PC-3 (cell line): ENCODE measurements around the gene BMP5. TPM values are rescaled to one million over a fixed set of nuclear protein-coding genes. Genes with fewer than 3 reads are reported as not detected.
A peak's percentile ranks its signal among the peaks of the same experiment; 100 is the strongest.

Source experiments
- ATAC-seq: fragments of 200-7000 bp; cut with Tn5 transposase; 2 replicates; pipeline ENCODE4 v1.9.1; 2020; ENCODE audit warnings: mild to moderate bottlenecking, moderate library complexity
- BruUV-seq: library from RNA; stranded (reverse); fragments of 400-500 nt; replicated peaks from 2 replicates; lab custom pipeline; 2021; lab: Mats Ljungman, UMichigan
- CTCF ChIA-PET: fragments of 300-600 bp; sonication (Branson Sonifier 250); formaldehyde crosslinking; loops from one replicate; lab custom pipeline; 2022; ENCODE audit warnings: antibody characterized with exemption; lab: Charles Lee
- POLR2A ChIA-PET: fragments of 300-600 bp; sonication (Branson Sonifier 250); formaldehyde crosslinking; loops from one replicate; lab custom pipeline; 2022; ENCODE audit warnings: antibody characterized with exemption; ENCODE audit not compliant: unreplicated experiment; lab: Charles Lee
- DNase-seq: peaks from one replicate; pipeline ENCODE4 v3.0.0-alpha.2; 2015
- H2AFZ ChIP-seq: fragments of 300-600 bp; sonication (generic); 2 replicates; pipeline ENCODE4 v1.6.0; 2016; ENCODE audit warnings: antibody characterized with exemption, low read length
- H3F3A ChIP-seq: fragments of 300-600 bp; sonication (generic); one replicate; pipeline ENCODE4 v1.6.0; 2017; ENCODE audit warnings: antibody characterized with exemption, low read length, control low read depth, mild to moderate bottlenecking; ENCODE audit not compliant: unreplicated experiment
- H3K27ac ChIP-seq: fragments of 300-600 bp; sonication (generic); 2 replicates; pipeline ENCODE4 v1.5.1; 2016; ENCODE audit warnings: mild to moderate bottlenecking, low read length
- H3K27me3 ChIP-seq: fragments of 300-600 bp; sonication (generic); 2 replicates; pipeline ENCODE4 v1.6.1; 2016; ENCODE audit warnings: low read length, mixed read lengths
- H3K36me3 ChIP-seq: fragments of 300-600 bp; sonication (generic); 2 replicates; pipeline ENCODE4 v1.6.1; 2016; ENCODE audit warnings: low read depth, mixed run types, low read length, mixed read lengths
- H3K4me1 ChIP-seq: fragments of 300-600 bp; sonication (generic); 2 replicates; pipeline ENCODE4 v1.5.1; 2016; ENCODE audit warnings: low read length; ENCODE audit not compliant: insufficient read depth
- H3K4me2 ChIP-seq: fragments of 300-600 bp; sonication (generic); 2 replicates; pipeline ENCODE4 v1.6.0; 2016; ENCODE audit warnings: low read length
- H3K4me3 ChIP-seq: fragments of 300-600 bp; sonication (generic); 2 replicates; pipeline ENCODE4 v1.5.1; 2016; ENCODE audit warnings: mild to moderate bottlenecking, low read length, mixed read lengths
- H3K79me2 ChIP-seq: fragments of 300-600 bp; sonication (generic); 2 replicates; pipeline ENCODE4 v1.6.1; 2017; ENCODE audit warnings: low read length, mixed read lengths
- H3K9ac ChIP-seq: fragments of 300-600 bp; sonication (generic); 2 replicates; pipeline ENCODE4 v1.6.0; 2016; ENCODE audit warnings: mild to moderate bottlenecking, low read length
- H3K9me2 ChIP-seq: fragments of 300-600 bp; sonication (generic); replicated peaks from 2 replicates; pipeline ENCODE4 v1.6.1; 2016; ENCODE audit warnings: mixed run types, low read length, mixed read lengths
- H3K9me3 ChIP-seq: fragments of 300-600 bp; sonication (generic); 2 replicates; pipeline ENCODE4 v1.6.1; 2016; ENCODE audit warnings: low read length, mixed read lengths
- H4K20me1 ChIP-seq: fragments of 300-600 bp; sonication (generic); 2 replicates; pipeline ENCODE4 v1.6.1; 2016; ENCODE audit warnings: low read length, mixed read lengths
- CTCF ChIP-seq: fragments of 300-600 bp; sonication (generic); conservative IDR thresholded peaks from 2 replicates; pipeline ENCODE4 v1.5.1; 2017; ENCODE audit warnings: antibody characterized with exemption, low read depth, mild to moderate bottlenecking, low read length
- EZH2 ChIP-seq: fragments of 300-600 bp; sonication (generic); IDR thresholded peaks from one replicate; pipeline ENCODE4 v1.6.1; 2017; ENCODE audit warnings: antibody characterized with exemption, mild to moderate bottlenecking, low read length; ENCODE audit not compliant: unreplicated experiment
- EZH2phosphoT487 ChIP-seq: fragments of 300-600 bp; sonication (generic); IDR thresholded peaks from 2 replicates; pipeline ENCODE4 v1.6.1; 2018; ENCODE audit warnings: mild to moderate bottlenecking, antibody characterized with exemption, low read length, borderline replicate concordance
- intact Hi-C: fragments of 100-400 bp; cut with micrococcal nuclease; formaldehyde crosslinking; loops from 2 replicates; pipeline ENCODE4 v1.9.0; 2023
- total RNA-seq: library from RNA; depleted of rRNA; stranded (reverse); fragments of >200 nt; gene quantifications from 2 replicates; pipeline ENCODE4 v1.2.3, GENCODE V29; 2014

BMP5 gene
- total RNA-seq, 1 experiment from 2014 or later = not detected

- no peaks in the 10 kb centered on the region for H3K27me3 ChIP-seq
- no peaks in the 10 kb centered on the region for H3K9me2 ChIP-seq
- intact Hi-C loops = no loop called here
- no peaks in the 10 kb centered on the region for H4K20me1 ChIP-seq
- H3K4me3 ChIP-seq = no peak overlapping the region
- DNase-seq (no peak), ATAC-seq (no peak)
- no peaks in the 10 kb centered on the region for H3K79me2 ChIP-seq
- H3K9ac ChIP-seq = no peak overlapping the region
- H3K4me2 ChIP-seq = no peak overlapping the region
- CTCF ChIA-PET = no interaction called here
- H3K36me3 ChIP-seq = no peaks in the 10 kb centered on the region
- POLR2A ChIA-PET = no interaction called here
- no peaks in the 10 kb centered on the region for H3K9me3 ChIP-seq
- no TSS peak for BruUV-seq
- H2AFZ ChIP-seq = no peak overlapping the region
- H3F3A ChIP-seq = no peaks in the 10 kb centered on the region
- no peak overlapping the region for H3K27ac ChIP-seq
- no peak for TF ChIP-seq EZH2
- TF ChIP-seq EZH2phosphoT487 = no peak
- TF ChIP-seq CTCF = no peak
- H3K4me1 ChIP-seq = peaks cover 21% of the 10 kb centered on the region
These were observed 2.5 kb downstream of the BMP5 start for GRCh38 chr6:55872866-55873265.

- Histone ChIP-seq H3F3A (no peaks in the 10 kb centered on the region), H3K27ac (peak overlapping the region; percentile 94), H3K27me3 (no peaks in the 10 kb centered on the region), H3K4me3 (no peak overlapping the region), H3K4me1 (peaks cover 46% of the 10 kb centered on the region), H3K4me2 (peak overlapping the region; percentile 65), H3K9ac (peak overlapping the region; percentile 71), H3K9me3 (no peaks in the 10 kb centered on the region), H3K79me2 (no peaks in the 10 kb centered on the region), H3K9me2 (no peaks in the 10 kb centered on the region), H4K20me1 (no peaks in the 10 kb centered on the region), H3K36me3 (no peaks in the 10 kb centered on the region), H2AFZ (no peak overlapping the region)
- DNase-seq = no peak
- BruUV-seq = no TSS peak
- TF ChIP-seq EZH2phosphoT487 (no peak), CTCF (no peak), EZH2 (no peak)
- no peak for ATAC-seq
- CTCF ChIA-PET = no interaction called here
- POLR2A ChIA-PET = no interaction called here
- intact Hi-C loops = no loop called here
These were observed 5.1 kb downstream of the BMP5 start for GRCh38 chr6:55870181-55870813.

GRCh38 chr6:55869674-55870073 lies 5.7 kb downstream of the BMP5 start:
- Histone ChIP-seq H3K9me3 (no peaks in the 10 kb centered on the region), H3K27ac (peak overlapping the region; percentile 94), H3K79me2 (no peaks in the 10 kb centered on the region), H3K4me1 (peaks cover 52% of the 10 kb centered on the region), H3K9me2 (no peaks in the 10 kb centered on the region), H3K9ac (peak overlapping the region; percentile 71), H3F3A (no peaks in the 10 kb centered on the region), H2AFZ (peak overlapping the region; percentile 49; the same call in 1 of the 2 replicates), H3K27me3 (no peaks in the 10 kb centered on the region), H3K36me3 (no peaks in the 10 kb centered on the region), H3K4me3 (peak overlapping the region; percentile 17; the same call in 1 of the 2 replicates), H4K20me1 (no peaks in the 10 kb centered on the region), H3K4me2 (peak overlapping the region; percentile 65)
- intact Hi-C loops = loop anchor here (1.0 to 5.0 kb wide), 2 partner anchors 111 to 232 kb away; no protein-coding TSS in a partner anchor
- DNase-seq (peak; percentile 44), ATAC-seq (no peak)
- POLR2A ChIA-PET = no interaction called here
- CTCF ChIA-PET = interaction anchor here (1.1 kb wide), 1 partner anchor 227 kb away, joined by 3 read pairs; no protein-coding TSS in a partner anchor
- no TSS peak for BruUV-seq
- TF ChIP-seq EZH2phosphoT487 (no peak), CTCF (no peak), EZH2 (no peak)
